Activated CD8-positive, alpha-beta T cell treated with anti-CD3 and anti-CD28 coated beads for 36 hours (primary cell): Measurements from ENCODE around the gene NSMCE1. TPM values are rescaled to one million over a fixed set of nuclear protein-coding genes. Genes with fewer than 3 reads are reported as not detected.

Source experiments
- ATAC-seq: fragments of 200-7000 bp; cut with Tn5 transposase; one replicate; pipeline ENCODE4 v1.10.0; 2021; ENCODE audit warnings: mild to moderate bottlenecking, moderate library complexity
- CTCF ChIA-PET: fragments of 350-600 bp; sonication (Branson Sonifier 250); formaldehyde crosslinking; loops from one replicate; lab custom pipeline; 2021; ENCODE audit warnings: antibody characterized with exemption; lab: Charles Lee
- POLR2A ChIA-PET: fragments of 350-600 bp; sonication (Branson Sonifier 250); formaldehyde crosslinking; loops from one replicate; lab custom pipeline; 2021; ENCODE audit warnings: antibody characterized with exemption; lab: Charles Lee
- DNase-seq: peaks from one replicate; pipeline ENCODE4 v3.0.0-alpha.2; 2020
- H3K27ac Mint-ChIP-seq: one replicate; pipeline ENCODE4 v1.8.0; 2021; ENCODE audit warnings: mild to moderate bottlenecking, mixed read lengths
- H3K27me3 Mint-ChIP-seq: one replicate; pipeline ENCODE4 v1.8.0; 2021; ENCODE audit warnings: mixed read lengths
- H3K36me3 Mint-ChIP-seq: one replicate; pipeline ENCODE4 v1.8.0; 2021; ENCODE audit warnings: low read depth, mixed read lengths
- H3K4me1 Mint-ChIP-seq: one replicate; pipeline ENCODE4 v1.8.0; 2021; ENCODE audit warnings: low read depth, mixed read lengths
- H3K4me3 Mint-ChIP-seq: one replicate; pipeline ENCODE4 v1.8.0; 2021; ENCODE audit warnings: mild to moderate bottlenecking, moderate library complexity, mixed read lengths
- H3K9me3 Mint-ChIP-seq: one replicate; pipeline ENCODE4 v1.8.0; 2021; ENCODE audit warnings: mixed read lengths
- intact Hi-C: fragments of 100-400 bp; cut with micrococcal nuclease; formaldehyde crosslinking; loops from one replicate; pipeline ENCODE4 v1.10.0; 2022
- total RNA-seq, 2 experiments: library from RNA; stranded (reverse); gene quantifications; one replicate each; pipeline ENCODE4 v1.2.3, GENCODE V29; 2021
- TF ChIP-seq, protein P1 (sequence below): fragments of 200-600 bp; IDR thresholded peaks from one replicate; pipeline ENCODE4 v1.8.0; 2022; ENCODE audit warnings: antibody characterized with exemption, mild to moderate bottlenecking

NSMCE1 gene
- total RNA-seq, 2 experiments from 2014 or later = 150 to 156 TPM

DNA sequence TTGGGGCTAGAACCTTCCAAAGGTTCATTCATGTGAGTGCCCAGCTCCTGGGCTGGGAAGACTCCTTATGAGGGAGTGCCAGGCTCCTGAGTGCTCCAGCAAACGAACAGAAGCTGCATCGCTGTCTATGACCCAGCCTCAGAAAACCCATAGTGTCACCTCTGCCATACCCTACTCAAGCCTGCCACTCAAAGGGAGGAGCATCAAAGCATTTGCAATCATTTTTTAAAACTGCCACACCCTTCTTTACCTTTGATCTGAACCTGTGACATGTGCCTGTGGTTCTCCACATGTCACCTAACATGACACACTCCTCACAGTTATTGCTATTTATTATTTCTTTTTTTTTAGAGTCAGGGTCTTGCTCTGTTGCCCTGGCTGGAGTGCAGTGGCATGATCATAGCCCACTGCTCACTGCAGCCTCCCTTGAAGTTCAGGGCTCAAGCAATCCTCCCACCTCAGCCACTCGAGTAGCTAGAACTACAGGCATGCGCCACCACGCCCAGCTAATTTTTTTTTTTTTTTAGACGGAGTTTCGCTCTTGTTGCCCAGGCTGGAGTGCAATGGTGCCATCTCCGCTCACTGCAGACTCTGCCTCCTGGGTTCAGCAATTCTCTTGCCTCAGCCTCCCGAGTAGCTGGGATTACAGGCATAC lies 72.5 kb downstream of the NSMCE1 start:
- peak; percentile 66 for ATAC-seq
- TF ChIP-seq, protein P1, sequence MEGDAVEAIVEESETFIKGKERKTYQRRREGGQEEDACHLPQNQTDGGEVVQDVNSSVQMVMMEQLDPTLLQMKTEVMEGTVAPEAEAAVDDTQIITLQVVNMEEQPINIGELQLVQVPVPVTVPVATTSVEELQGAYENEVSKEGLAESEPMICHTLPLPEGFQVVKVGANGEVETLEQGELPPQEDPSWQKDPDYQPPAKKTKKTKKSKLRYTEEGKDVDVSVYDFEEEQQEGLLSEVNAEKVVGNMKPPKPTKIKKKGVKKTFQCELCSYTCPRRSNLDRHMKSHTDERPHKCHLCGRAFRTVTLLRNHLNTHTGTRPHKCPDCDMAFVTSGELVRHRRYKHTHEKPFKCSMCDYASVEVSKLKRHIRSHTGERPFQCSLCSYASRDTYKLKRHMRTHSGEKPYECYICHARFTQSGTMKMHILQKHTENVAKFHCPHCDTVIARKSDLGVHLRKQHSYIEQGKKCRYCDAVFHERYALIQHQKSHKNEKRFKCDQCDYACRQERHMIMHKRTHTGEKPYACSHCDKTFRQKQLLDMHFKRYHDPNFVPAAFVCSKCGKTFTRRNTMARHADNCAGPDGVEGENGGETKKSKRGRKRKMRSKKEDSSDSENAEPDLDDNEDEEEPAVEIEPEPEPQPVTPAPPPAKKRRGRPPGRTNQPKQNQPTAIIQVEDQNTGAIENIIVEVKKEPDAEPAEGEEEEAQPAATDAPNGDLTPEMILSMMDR = no peak
- Mint-ChIP-seq H3K9me3 (peaks cover 18% of the 10 kb centered on the region), H3K27ac (no peak overlapping the region), H3K4me3 (no peak overlapping the region), H3K36me3 (peaks cover 10% of the 10 kb centered on the region), H3K4me1 (peaks cover 61% of the 10 kb centered on the region), H3K27me3 (no peaks in the 10 kb centered on the region)
- intact Hi-C loops = no loop called here
- ChIA-PET POLR2A (no interaction called here), CTCF (interaction anchor here (0.9 to 2.9 kb wide), 4 partner anchors 17 to 40 kb away, joined by 3 to 10 read pairs (median 6); no protein-coding TSS in a partner anchor)
- peak; percentile 22 for DNase-seq

DNA sequence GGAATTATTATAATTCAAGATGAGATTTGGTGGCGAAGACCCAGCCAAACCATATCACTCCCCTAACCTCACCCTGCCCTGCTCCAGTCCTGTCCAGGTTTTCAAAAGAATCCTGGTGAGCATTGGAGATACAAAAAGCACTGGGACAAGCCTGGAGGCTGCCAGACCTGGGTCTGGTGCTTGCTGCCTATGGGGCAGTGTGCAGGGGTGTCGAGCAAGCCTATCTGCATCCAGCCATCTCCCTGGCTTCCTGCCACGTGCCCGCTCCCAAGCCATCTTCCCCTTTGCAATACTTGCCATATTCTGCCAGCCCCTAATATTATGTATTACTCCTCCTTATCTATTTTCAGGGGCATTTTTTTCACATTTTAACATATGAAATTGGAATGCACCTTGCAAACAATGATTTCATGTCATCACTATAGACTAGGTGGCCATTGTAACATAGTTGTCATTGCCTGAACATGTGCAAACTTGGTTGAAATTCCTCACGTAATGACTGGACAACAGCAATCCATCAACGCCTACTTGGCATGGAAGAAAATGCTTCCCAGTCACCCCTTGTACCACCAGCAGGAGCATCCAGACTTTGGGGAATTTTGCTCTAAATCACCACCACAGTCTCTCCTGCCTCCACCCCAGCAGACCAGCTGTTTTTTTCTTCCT lies 73.4 kb downstream of the NSMCE1 start:
- intact Hi-C loops = no loop called here
- no peak for DNase-seq
- ChIA-PET CTCF (interaction anchor here (1.1 to 2.9 kb wide), 3 partner anchors 16 to 39 kb away, joined by 3 to 10 read pairs (median 9); no protein-coding TSS in a partner anchor), POLR2A (no interaction called here)
- Mint-ChIP-seq H3K9me3 (peaks cover 18% of the 10 kb centered on the region), H3K27me3 (no peaks in the 10 kb centered on the region), H3K36me3 (peaks cover 10% of the 10 kb centered on the region), H3K27ac (peak overlapping the region; percentile 16), H3K4me1 (peaks cover 53% of the 10 kb centered on the region), H3K4me3 (no peak overlapping the region)
- TF ChIP-seq, protein P1 = no peak
- no peak for ATAC-seq

DNA sequence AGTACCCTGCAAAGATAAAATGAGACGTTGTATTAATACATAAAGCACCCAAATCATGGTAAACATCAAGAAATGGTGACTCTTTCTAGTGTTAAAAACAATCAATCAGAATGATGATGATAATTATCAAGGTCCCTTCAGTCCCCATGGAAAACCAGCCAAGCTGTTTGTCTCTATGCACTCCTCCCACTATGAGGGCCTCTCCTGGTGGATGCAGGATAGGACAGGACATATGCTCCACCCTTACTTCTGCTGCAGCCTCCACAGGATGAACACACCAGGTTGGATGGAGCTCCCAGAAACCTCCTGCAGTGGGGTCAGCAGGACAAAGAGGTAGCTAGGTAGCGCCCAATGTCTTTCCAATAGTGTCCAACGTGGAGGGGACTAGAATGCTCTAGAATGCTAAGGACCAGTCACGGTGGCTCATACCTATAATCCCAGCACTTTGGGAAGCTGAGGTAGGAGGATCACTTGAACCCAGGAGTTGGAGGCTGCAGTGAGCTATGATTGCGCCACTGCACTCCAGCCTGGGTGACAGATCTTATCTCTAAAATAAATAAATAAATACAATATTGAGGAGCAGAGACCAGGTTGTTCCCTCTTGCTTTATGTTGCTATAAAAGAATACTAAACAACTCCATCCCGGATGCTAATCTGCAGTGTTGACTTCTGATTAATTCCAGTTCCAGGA lies 75.1 kb downstream of the NSMCE1 start:
- ChIA-PET POLR2A (interaction anchor here (0.6 to 1.2 kb wide), 3 partner anchors 9 to 241 kb away, joined by 3 read pairs; no protein-coding TSS in a partner anchor), CTCF (interaction anchor here (0.9 to 5.5 kb wide), 2 partner anchors 10 to 15 kb away, joined by 4 to 27 read pairs; partner anchors contain the start of gene KDM8)
- Mint-ChIP-seq H3K27me3 (no peaks in the 10 kb centered on the region), H3K4me1 (peaks cover 36% of the 10 kb centered on the region), H3K4me3 (no peak overlapping the region), H3K27ac (no peak overlapping the region), H3K9me3 (peaks cover 15% of the 10 kb centered on the region), H3K36me3 (peaks cover 10% of the 10 kb centered on the region)
- ATAC-seq (no peak), DNase-seq (no peak)
- TF ChIP-seq, protein P1 = no peak
- intact Hi-C loops = no loop called here

DNA sequence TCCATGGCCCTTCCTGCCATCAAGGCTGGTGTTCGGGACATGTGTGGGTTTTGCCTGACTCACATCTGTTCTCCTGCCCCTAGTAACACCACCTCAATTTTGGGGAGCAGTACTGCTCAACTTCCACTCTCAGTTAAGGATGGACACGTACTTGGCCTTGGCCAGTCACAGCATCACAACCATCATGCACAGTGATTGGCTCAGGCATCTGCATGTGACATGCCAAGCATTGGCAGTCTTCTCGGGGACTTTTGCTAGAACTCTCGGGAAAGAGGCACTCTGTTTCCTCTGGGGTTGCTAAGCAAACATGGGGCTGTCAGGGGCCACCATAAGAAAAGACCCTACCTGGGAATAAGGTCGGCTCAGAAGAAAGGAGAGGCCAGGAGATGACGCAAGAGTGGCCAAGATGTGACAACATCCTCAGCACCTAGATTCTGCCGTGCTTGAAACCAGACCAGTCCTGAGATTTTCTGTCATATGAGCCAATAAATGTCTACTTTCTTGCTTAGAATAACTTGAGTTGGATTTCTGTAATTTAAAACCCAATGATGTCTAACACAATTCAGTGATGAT lies 77.1 kb downstream of the NSMCE1 start:
- Mint-ChIP-seq H3K36me3 (peaks cover 10% of the 10 kb centered on the region), H3K9me3 (peaks cover 15% of the 10 kb centered on the region), H3K27me3 (no peaks in the 10 kb centered on the region), H3K4me3 (no peak overlapping the region), H3K27ac (no peak overlapping the region), H3K4me1 (peaks cover 24% of the 10 kb centered on the region)
- DNase-seq = no peak
- ATAC-seq = no peak
- intact Hi-C loops = no loop called here
- CTCF ChIA-PET = interaction anchor here (5.5 kb wide), 1 partner anchor 13 kb away, joined by 27 read pairs; no protein-coding TSS in a partner anchor
- TF ChIP-seq, protein P1 = no peak
- POLR2A ChIA-PET = no interaction called here
